Liver (tissue), 10 donors: ENCODE measurements around the gene ZC2HC1C. TPM values are rescaled to one million over a fixed set of nuclear protein-coding genes. Genes with fewer than 3 reads are reported as not detected.

Source experiments
- DNase-seq: peaks from one replicate; pipeline ENCODE4 v3.0.0-alpha.2; 2017; ENCODE audit warnings: low spot score
- H3K27ac ChIP-seq, 2 donors: one replicate each; pipeline ENCODE4 v1.7.0; 2013; ENCODE audit warnings: inconsistent platforms in 2 of 2, low read length in 2 of 2, control low read depth in 1 of 2, low read depth in 1 of 2, mild to moderate bottlenecking in 1 of 2
- H3K27me3 ChIP-seq, 4 donors: one replicate each; pipeline versions ENCODE4 v1.6.1 to v1.7.0; 2013; ENCODE audit warnings: low read length in 3 of 4, inconsistent platforms in 1 of 4, mild to moderate bottlenecking in 1 of 4, moderate library complexity in 1 of 4; ENCODE audit not compliant: control insufficient read depth in 4 of 4, insufficient read depth in 4 of 4
- H3K36me3 ChIP-seq, 4 donors: one replicate each; pipeline versions ENCODE4 v1.6.1 to v1.7.0; 2013; ENCODE audit warnings: low read length in 3 of 4, mild to moderate bottlenecking in 3 of 4, low read depth in 1 of 4, moderate library complexity in 1 of 4; ENCODE audit not compliant: control insufficient read depth in 4 of 4, insufficient read depth in 3 of 4
- H3K4me1 ChIP-seq, 4 donors: one replicate each; pipeline versions ENCODE4 v1.6.1 to v1.7.0; 2013; ENCODE audit warnings: low read length in 3 of 4, mild to moderate bottlenecking in 3 of 4, moderate library complexity in 1 of 4; ENCODE audit not compliant: control insufficient read depth in 4 of 4, insufficient read depth in 4 of 4
- H3K4me3 ChIP-seq, 3 donors: one replicate each; pipeline versions ENCODE4 v1.6.1 to v1.7.0; 2013; ENCODE audit warnings: low read length in 3 of 3, control low read depth in 1 of 3, low read depth in 1 of 3, mild to moderate bottlenecking in 1 of 3
- H3K9ac ChIP-seq, 2 donors: one replicate each; pipeline ENCODE4 v1.7.0; 2013; ENCODE audit warnings: low read length in 2 of 2, mild to moderate bottlenecking in 2 of 2, moderate library complexity in 2 of 2, control low read depth in 1 of 2, low read depth in 1 of 2
- H3K9me3 ChIP-seq, 4 donors: one replicate each; pipeline versions ENCODE4 v1.6.1 to v1.7.0; 2013; ENCODE audit warnings: low read length in 3 of 4; ENCODE audit not compliant: control insufficient read depth in 4 of 4
- ATF3 ChIP-seq: IDR thresholded peaks from 2 replicates; pipeline ENCODE4 v1.6.1; 2016; ENCODE audit warnings: antibody characterized with exemption
- ZBTB33 ChIP-seq: IDR thresholded peaks from 2 replicates; pipeline ENCODE4 v1.6.1; 2016; ENCODE audit warnings: antibody characterized with exemption
- WGBS: extraction: QIAGEN DNeasy Blood & Tissue Kit; methylation state at CpG from one replicate; pipeline ENCODE4 v1.1.7; 2013; 5-methylcytosine and 5-hydroxymethylcytosine counted together
- polyA plus RNA-seq, 2 donors: library from polyadenylated mRNA; stranded (reverse) in 1 of 2; unstranded in 1 of 2; fragments of 200-250 nt in 1 of 2; fragments of >200 nt in 1 of 2; fragmentation: Nextera tagmentation in 1 of 2; extraction: Ambion mirVana in 1 of 2; gene quantifications; one replicate each; pipeline versions ENCODE4 v1.2.1 to v1.2.3, GENCODE V29; 2013 to 2015
- small RNA-seq: library from RNA; depleted of rRNA; stranded (forward); fragments of <200 nt; gene quantifications from one replicate; pipeline ENCODE3, GENCODE V24; 2014
- total RNA-seq, 2 donors: library from RNA; depleted of rRNA; stranded (reverse); fragments of >200 nt; gene quantifications; one replicate each; pipeline ENCODE4 v1.2.3, GENCODE V29; 2014
- donor health status: healthy.
- donor health status: healthy.
- donor health status: healthy.
- donor health status: healthy.
- donor health status: healthy.

ZC2HC1C gene
- total and polyA plus RNA-seq, 4 donors: 0.56 to 5.9 (median 3.5) TPM

- no peaks in the 10 kb centered on the region for H3K27me3 ChIP-seq
- H3K9ac ChIP-seq: no peak overlapping the region
- TF ChIP-seq ATF3: no peak
- no peak for TF ChIP-seq ZBTB33
- DNase-seq: no peak
- H3K36me3 ChIP-seq: peaks cover 2 to 10% (median 3%) of the 10 kb centered on the region in 4 donors
- 91% methylated on average over 5 of the region's 5 CpGs for WGBS
- H3K9me3 ChIP-seq: no peaks in the 10 kb centered on the region
- H3K4me3 ChIP-seq: no peak overlapping the region
- peaks cover 2 to 31% (median 15%) of the 10 kb centered on the region in 4 donors for H3K4me1 ChIP-seq
- H3K27ac ChIP-seq: no peak overlapping the region
Observed at GRCh38 chr14:75128596-75128990, 59.2 kb downstream of the ZC2HC1C start.

Small RNA genes within 50 kb of the gene (small RNA-seq; reads per million reads assigned to genes)
- not detected for gene HIF1AP1
- not detected for gene RNU6-689P

Other genes with a start within 250 kb of the ZC2HC1C start
- gene PROX2, start 193.5 kb upstream of the ZC2HC1C start, total RNA-seq: not detected
- gene PROX2, start 193.5 kb upstream of the ZC2HC1C start, polyA plus RNA-seq: under 1 TPM in 1 of 2 donors, not detected in 1; 0.06 TPM
- 10 to 100 TPM; 41.0 to 58.0 TPM for gene DLST, start 187.7 kb upstream of the ZC2HC1C start, total RNA-seq
- gene DLST, start 187.7 kb upstream of the ZC2HC1C start, polyA plus RNA-seq: 10 to 100 TPM; 10.7 to 69.3 TPM
- gene RPS6KL1, start 146.4 kb upstream of the ZC2HC1C start, total RNA-seq: 1 to 10 TPM; 5.8 to 5.9 TPM
- 1 to 10 TPM; 1.1 to 1.9 TPM for gene RPS6KL1, start 146.4 kb upstream of the ZC2HC1C start, polyA plus RNA-seq
- gene PGF, start 114.0 kb upstream of the ZC2HC1C start, total RNA-seq: 1 to 10 TPM in 1 of 2 donors, under 1 TPM in 1; 0.61 to 4.5 TPM
- 1 to 10 TPM in 1 of 2 donors, under 1 TPM in 1; 0.90 to 2.8 TPM for gene PGF, start 114.0 kb upstream of the ZC2HC1C start, polyA plus RNA-seq
- 10 to 100 TPM; 16.2 to 22.0 TPM for gene EIF2B2, start 66.7 kb upstream of the ZC2HC1C start, total RNA-seq
- gene EIF2B2, start 66.7 kb upstream of the ZC2HC1C start, polyA plus RNA-seq: 10 to 100 TPM; 18.5 to 23.6 TPM
- gene MLH3, start 18.2 kb upstream of the ZC2HC1C start, total RNA-seq: 10 to 100 TPM in 1 of 2 donors, 1 to 10 TPM in 1; 7.4 to 29.7 TPM
- gene MLH3, start 18.2 kb upstream of the ZC2HC1C start, polyA plus RNA-seq: 10 to 100 TPM in 1 of 2 donors, 1 to 10 TPM in 1; 5.8 to 12.4 TPM
- 1 to 10 TPM; 4.9 to 7.5 TPM for gene ACYP1, start 5.6 kb upstream of the ZC2HC1C start, total RNA-seq
- 1 to 10 TPM; 2.1 to 3.1 TPM for gene ACYP1, start 5.6 kb upstream of the ZC2HC1C start, polyA plus RNA-seq
- gene NEK9, start 57.4 kb downstream of the ZC2HC1C start, total RNA-seq: 10 to 100 TPM; 35.2 to 46.0 TPM
- 10 to 100 TPM; 13.4 to 24.3 TPM for gene NEK9, start 57.4 kb downstream of the ZC2HC1C start, polyA plus RNA-seq
- 100 to 1,000 TPM; 167 to 297 TPM for gene TMED10, start 107.0 kb downstream of the ZC2HC1C start, total RNA-seq
- 100 to 1,000 TPM; 206 to 349 TPM for gene TMED10, start 107.0 kb downstream of the ZC2HC1C start, polyA plus RNA-seq
- gene FOS, start 209.2 kb downstream of the ZC2HC1C start, total RNA-seq: 10 to 100 TPM; 18.9 to 21.2 TPM
- 10 to 100 TPM; 13.2 to 82.7 TPM for gene FOS, start 209.2 kb downstream of the ZC2HC1C start, polyA plus RNA-seq